Measurements from ENCODE around the gene CCDC57. TPM values are rescaled to one million over a fixed set of nuclear protein-coding genes. Genes with fewer than 3 reads are reported as not detected.

Gene CCDC57
- total RNA-seq, 1 donor from 2014 or later, result 50.6 TPM

GRCh38 chr17:82107341-82107860 is 105.2 kb downstream of the CCDC57 start:
- ATAC-seq, result no peak
- intact Hi-C loops (cut with DNase I), result loop anchor here (10.0 kb wide), 1 partner anchor 47 kb away; no protein-coding TSS in a partner anchor
- peak; percentile 61 for DNase-seq (ENCODE audit: low spot score)

GRCh38 chr17:82106688-82107305 is 105.8 kb downstream of the CCDC57 start:
- intact Hi-C loops (cut with DNase I), result loop anchor here (10.0 kb wide), 1 partner anchor 48 kb away; no protein-coding TSS in a partner anchor
- peak; percentile 63 for DNase-seq (ENCODE audit: low spot score)
- no peak for ATAC-seq

GRCh38 chr17:82105882-82106687 is 106.6 kb downstream of the CCDC57 start:
- ATAC-seq (peak; percentile 0), DNase-seq (ENCODE audit: low spot score) (peak; percentile 61)
- intact Hi-C loops (cut with DNase I), result loop anchor here (10.0 kb wide), 1 partner anchor 49 kb away; no protein-coding TSS in a partner anchor

- ATAC-seq (no peak), DNase-seq (ENCODE audit: low spot score) (no peak)
- intact Hi-C loops (cut with DNase I), result loop anchor here (10.0 kb wide), 1 partner anchor 49 kb away; no protein-coding TSS in a partner anchor
These were observed 107.2 kb downstream of the CCDC57 start for GRCh38 chr17:82105417-82105881.

- intact Hi-C loops (cut with DNase I), result loop anchor here (10.0 kb wide), 1 partner anchor 50 kb away; no protein-coding TSS in a partner anchor
- no peak for ATAC-seq
These were observed 107.7 kb downstream of the CCDC57 start for GRCh38 chr17:82104797-82105416.

GRCh38 chr17:82103553-82104451 is 108.8 kb downstream of the CCDC57 start:
- peak; percentile 67 for ATAC-seq
- DNase-seq (ENCODE audit: low spot score), result peak; percentile 86
- intact Hi-C loops (cut with DNase I), result loop anchor here (10.0 kb wide), 1 partner anchor 51 kb away; no protein-coding TSS in a partner anchor

More at GRCh38 chr17:82104797-82105416, 107.7 kb downstream of the CCDC57 start:
- DNase-seq (ENCODE audit: low spot score), result no peak

- ATAC-seq, result no peak
- intact Hi-C loops (cut with DNase I), result loop anchor here (10.0 kb wide), 1 partner anchor 53 kb away; no protein-coding TSS in a partner anchor
- no peak for DNase-seq (ENCODE audit: low spot score)
These were observed 110.6 kb downstream of the CCDC57 start for GRCh38 chr17:82101767-82102679.

GRCh38 chr17:82101301-82101715 is 111.3 kb downstream of the CCDC57 start:
- ATAC-seq (no peak), DNase-seq (ENCODE audit: low spot score) (no peak)
- intact Hi-C loops (cut with DNase I), result loop anchor here (10.0 kb wide), 1 partner anchor 53 kb away; no protein-coding TSS in a partner anchor

GRCh38 chr17:82100502-82101298 is 111.9 kb downstream of the CCDC57 start:
- ATAC-seq (no peak), DNase-seq (ENCODE audit: low spot score) (no peak)
- intact Hi-C loops (cut with DNase I), result loop anchor here (10.0 kb wide), 1 partner anchor 54 kb away; no protein-coding TSS in a partner anchor

GRCh38 chr17:82098939-82099763 is 113.5 kb downstream of the CCDC57 start:
- intact Hi-C loops (cut with DNase I), result no loop called here
- DNase-seq (ENCODE audit: low spot score) (no peak), ATAC-seq (peak; percentile 18)

GRCh38 chr17:82098169-82098938 is 114.3 kb downstream of the CCDC57 start, which contains the start of gene FASN:
Gene FASN, minus strand, starts transcription at chr17:82098236. Its CDS starts 1,791 bp downstream, at chr17:82096445.
- ATAC-seq, result peak; percentile 72
- intact Hi-C loops (cut with DNase I), result no loop called here
- peak; percentile 97 for DNase-seq (ENCODE audit: low spot score)

- intact Hi-C loops (cut with DNase I), result no loop called here
- DNase-seq (ENCODE audit: low spot score), result no peak
- no peak for ATAC-seq
These were observed 114.8 kb downstream of the CCDC57 start for GRCh38 chr17:82097919-82098168.

- DNase-seq (ENCODE audit: low spot score), result no peak
- no peak for ATAC-seq
- intact Hi-C loops (cut with DNase I), result no loop called here
These were observed 115.3 kb downstream of the CCDC57 start for GRCh38 chr17:82097184-82097918.

GRCh38 chr17:82096709-82097183 is 115.9 kb downstream of the CCDC57 start:
- intact Hi-C loops (cut with DNase I), result no loop called here
- ATAC-seq (no peak), DNase-seq (ENCODE audit: low spot score) (no peak)
